ENCODE results near the gene OR51F2.
"Not testable (repeated sequence)": the region's sequence is repeated elsewhere in the genome, so short reads cannot be mapped to it uniquely, and the experiment has no call there.

Gene OR51F2

GRCh38 chr11:4821021-4821420, at the start of gene OR51F2:
Gene OR51F2, plus strand, starts transcription at chr11:4821321. Its CDS starts 101 bp downstream, at chr11:4821422.
- DNase-seq, result no peak

GRCh38 chr11:4782454-4782853, 38.7 kb upstream of the OR51F2 start:
- DNase-seq, result no peak

GRCh38 chr11:4797206-4797605, 23.9 kb upstream of the OR51F2 start:
- no peak for DNase-seq

GRCh38 chr11:4798427-4799183, 22.5 kb upstream of the OR51F2 start:
- no peak for DNase-seq

- not testable (repeated sequence) for DNase-seq
Measured at GRCh38 chr11:4801316-4801715, 19.8 kb upstream of the OR51F2 start.

GRCh38 chr11:4804280-4804679, 16.8 kb upstream of the OR51F2 start, which contains the start of gene OR52R1:
Gene OR52R1, minus strand, starts transcription at chr11:4804380. Its CDS starts 0 bp downstream, at chr11:4804380.
- DNase-seq, result no peak

- DNase-seq, result no peak
Measured at GRCh38 chr11:4808476-4808875, 12.6 kb upstream of the OR51F2 start.

GRCh38 chr11:4809246-4809645, 11.9 kb upstream of the OR51F2 start:
- no peak for DNase-seq

GRCh38 chr11:4825132-4825531, 4.0 kb downstream of the OR51F2 start:
- no peak for DNase-seq

- DNase-seq, result no peak
Measured at GRCh38 chr11:4826425-4826824, 5.3 kb downstream of the OR51F2 start.

GRCh38 chr11:4830346-4830745, 9.2 kb downstream of the OR51F2 start:
- no peak for DNase-seq

- no peak for DNase-seq
Measured at GRCh38 chr11:4830909-4831308, 9.8 kb downstream of the OR51F2 start.

- DNase-seq, result no peak
Measured at GRCh38 chr11:4839851-4840549, 18.9 kb downstream of the OR51F2 start.

GRCh38 chr11:4848908-4849532, 27.9 kb downstream of the OR51F2 start, which contains the start of gene OR51S1:
Gene OR51S1, minus strand, starts transcription at chr11:4849208. Its CDS starts 0 bp downstream, at chr11:4849208.
- no peak for DNase-seq

GRCh38 chr11:4851033-4851432, 29.9 kb downstream of the OR51F2 start:
- no peak for DNase-seq

GRCh38 chr11:4854286-4854685, 33.2 kb downstream of the OR51F2 start:
- not testable (repeated sequence) for DNase-seq

GRCh38 chr11:4862447-4863236, 41.5 kb downstream of the OR51F2 start:
- no peak for DNase-seq

GRCh38 chr11:4863876-4864275, 42.8 kb downstream of the OR51F2 start:
- DNase-seq, result no peak

GRCh38 chr11:4865855-4866254, 44.7 kb downstream of the OR51F2 start:
- DNase-seq, result no peak

Measured in activated CD4-positive, alpha-beta T cell treated with anti-CD3 and anti-CD28 coated beads for 4 hours (primary cell).